ENCODE measurements around the gene MIF4GD. TPM values are rescaled to one million over a fixed set of nuclear protein-coding genes. Genes with fewer than 3 reads are reported as not detected.

Gene MIF4GD
- total and polyA plus RNA-seq, 9 of the 15 experiments (the other 6 are each of a cell fraction or from before 2014, with no cell fraction given), result 11.8 to 63.8 (median 28.1) TPM

- TF ChIP-seq AFF1 (IDR thresholded peaks at IDR 0.05; ENCODE audit: low read depth in 1 of 2, partially characterized antibody in 2 of 2) (no peak), ATF3 (IDR thresholded peaks at IDR 0.05) (no peak), ATF3 (CRISPR knock-in tag; conservative IDR thresholded peaks at IDR 0.05) (no peak), MEIS2 (IDR thresholded peaks at IDR 0.05; ENCODE audit: partially characterized antibody) (no peak), HNRNPL (IDR thresholded peaks at IDR 0.05; ENCODE audit: low read depth, low read length) (no peak), MIER1 (IDR thresholded peaks at IDR 0.05; ENCODE audit: low read depth) (no peak), POLR2G (IDR thresholded peaks at IDR 0.05; ENCODE audit: low read depth, low read length) (peak; percentile 66; the same call in 1 of the 2 replicates), ZNF76 (CRISPR knock-in tag; IDR thresholded peaks at IDR 0.05; ENCODE audit: borderline replicate concordance) (no peak), MCM5 (IDR thresholded peaks at IDR 0.05; ENCODE audit: low read depth) (no peak), ZNF23 (CRISPR knock-in tag; IDR thresholded peaks at IDR 0.05) (no peak), HNRNPLL (IDR thresholded peaks at IDR 0.05; ENCODE audit: low read depth, low read length, poor library complexity, severe bottlenecking) (no peak), HDAC2 (IDR thresholded peaks at IDR 0.05) (no peak), ESRRA (IDR thresholded peaks at IDR 0.05; ENCODE audit: borderline replicate concordance, low read depth) (no peak), SIRT6 (IDR thresholded peaks at IDR 0.05; ENCODE audit: low read depth, low read length) (peak; percentile 52), ZBTB11 (CRISPR knock-in tag; IDR thresholded peaks at IDR 0.05) (no peak), TAF1 (IDR thresholded peaks at IDR 0.05; ENCODE audit: control insufficient read depth, extremely low read depth, insufficient read depth, low read length, severe bottlenecking) (no peak), ZC3H4 (CRISPR knock-in tag; IDR thresholded peaks at IDR 0.05; ENCODE audit: borderline replicate concordance) (0 out of 2 replicates have a peak, but pooled peaks have one; percentile 1), ZNF778 (CRISPR knock-in tag; IDR thresholded peaks at IDR 0.05) (no peak)
Observed at GRCh38 chr17:75239214-75239613, 31.8 kb downstream of the MIF4GD start (continued).

Data from K562 (cell line).